RWPE2 (cell line): ENCODE data around the gene GPR148.

Source experiments
- ATAC-seq: fragments of 200-7000 bp; cut with Tn5 transposase; 3 replicates; pipeline ENCODE4 v1.9.1; 2021; ENCODE audit warnings: low read depth
- DNase-seq: peaks from one replicate; pipeline ENCODE4 v3.0.0-alpha.2; 2020; ENCODE audit warnings: low spot score
- H3K27ac ChIP-seq: fragments of 450-650 bp; 2 replicates; pipeline ENCODE4 v1.5.1; 2017; ENCODE audit warnings: mild to moderate bottlenecking; ENCODE audit not compliant: poor library complexity, severe bottlenecking
- H3K27me3 ChIP-seq: fragments of 250-450 bp; sonication (Bioruptor Pico); 2 replicates; pipeline ENCODE4 v1.5.1; 2021; ENCODE audit warnings: mild to moderate bottlenecking, moderate library complexity; ENCODE audit not compliant: insufficient read depth, poor library complexity, severe bottlenecking
- H3K36me3 ChIP-seq: fragments of 250-450 bp; sonication (Bioruptor Pico); 2 replicates; pipeline ENCODE4 v1.5.1; 2020; ENCODE audit warnings: low read depth, mild to moderate bottlenecking, moderate library complexity
- H3K4me1 ChIP-seq: fragments of 250-450 bp; sonication (Bioruptor Pico); 2 replicates; pipeline ENCODE4 v1.5.1; 2021; ENCODE audit warnings: mild to moderate bottlenecking, moderate library complexity; ENCODE audit not compliant: insufficient read depth, poor library complexity, severe bottlenecking
- H3K4me3 ChIP-seq: fragments of 250-450 bp; sonication (Bioruptor Pico); 2 replicates; pipeline ENCODE4 v1.5.1; 2021; ENCODE audit warnings: mild to moderate bottlenecking, moderate library complexity; ENCODE audit not compliant: severe bottlenecking
- H3K9me3 ChIP-seq: fragments of 250-450 bp; sonication (Bioruptor Pico); 2 replicates; pipeline ENCODE4 v1.5.1; 2021; ENCODE audit warnings: mild to moderate bottlenecking, moderate library complexity; ENCODE audit not compliant: severe bottlenecking
- CTCF ChIP-seq: fragments of 450-650 bp; IDR thresholded peaks from one replicate; pipeline ENCODE4 v1.5.1; 2017; ENCODE audit warnings: mild to moderate bottlenecking, moderate library complexity; ENCODE audit not compliant: poor library complexity, severe bottlenecking

GPR148 gene

GRCh38 chr2:130763405-130763804 lies 34.5 kb downstream of the GPR148 start:
- no peak overlapping the region for H3K4me3 ChIP-seq

GRCh38 chr2:130764035-130764820 lies 35.4 kb downstream of the GPR148 start:
- Histone ChIP-seq H3K36me3 (no peaks in the 10 kb centered on the region), H3K27me3 (no peaks in the 10 kb centered on the region), H3K27ac (no peak overlapping the region), H3K9me3 (no peaks in the 10 kb centered on the region), H3K4me1 (no peaks in the 10 kb centered on the region), H3K4me3 (no peak overlapping the region)
- ATAC-seq, result no peak
- DNase-seq, result no peak
- no peak for TF ChIP-seq CTCF

More at GRCh38 chr2:130763405-130763804, 34.5 kb downstream of the GPR148 start:
- no peaks in the 10 kb centered on the region for H3K36me3 ChIP-seq
- no peak for TF ChIP-seq CTCF
- DNase-seq, result no peak
- no peaks in the 10 kb centered on the region for H3K4me1 ChIP-seq
- no peak overlapping the region for H3K27ac ChIP-seq
- H3K27me3 ChIP-seq, result peaks cover under 1% of the 10 kb centered on the region
- H3K9me3 ChIP-seq, result no peaks in the 10 kb centered on the region
- no peak for ATAC-seq

DNA sequence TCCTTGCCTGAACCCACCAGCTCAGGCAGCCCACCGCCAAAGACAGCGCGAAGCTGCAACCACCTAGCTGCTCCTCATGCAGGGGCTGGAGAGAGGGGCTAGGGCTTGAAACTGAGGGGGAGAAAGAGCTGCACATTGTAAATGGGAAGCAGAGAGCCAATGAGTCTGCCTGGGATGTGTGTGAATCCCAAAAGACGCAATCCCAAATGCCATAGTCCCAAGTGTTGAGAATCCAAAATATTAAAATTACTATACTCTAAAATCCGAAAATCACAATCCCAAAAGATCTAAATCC lies 35.9 kb downstream of the GPR148 start:
- no peaks in the 10 kb centered on the region for H3K4me1 ChIP-seq
- no peaks in the 10 kb centered on the region for H3K27me3 ChIP-seq
- ATAC-seq, result no peak
- DNase-seq, result no peak
- no peaks in the 10 kb centered on the region for H3K9me3 ChIP-seq
- H3K36me3 ChIP-seq, result no peaks in the 10 kb centered on the region
- H3K27ac ChIP-seq, result no peak overlapping the region
- TF ChIP-seq CTCF, result no peak
- H3K4me3 ChIP-seq, result no peak overlapping the region

DNA sequence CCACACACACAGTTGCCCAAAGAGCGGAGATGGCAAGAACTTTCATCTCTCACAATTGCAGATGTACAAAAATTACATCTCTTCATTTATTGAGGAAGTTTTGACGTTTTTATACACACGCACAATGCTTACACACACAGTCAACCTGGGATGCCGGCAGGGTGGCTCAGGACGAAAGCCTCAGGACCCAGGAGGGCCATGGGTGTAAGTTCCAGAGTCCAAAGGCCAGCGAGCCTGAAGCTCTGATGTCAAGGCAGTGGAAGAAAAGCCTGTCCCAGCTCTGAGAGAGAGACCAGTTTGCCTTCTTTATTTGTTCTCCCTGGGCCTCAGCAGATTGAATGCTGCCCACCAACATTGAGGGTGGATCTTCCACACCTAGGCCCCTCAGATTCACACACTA lies 36.6 kb downstream of the GPR148 start:
- no peak for ATAC-seq
- TF ChIP-seq CTCF, result no peak
- no peak overlapping the region for H3K4me3 ChIP-seq
- no peaks in the 10 kb centered on the region for H3K36me3 ChIP-seq
- H3K9me3 ChIP-seq, result no peaks in the 10 kb centered on the region
- H3K27ac ChIP-seq, result no peak overlapping the region
- no peak for DNase-seq
- no peaks in the 10 kb centered on the region for H3K27me3 ChIP-seq
- no peaks in the 10 kb centered on the region for H3K4me1 ChIP-seq

DNA sequence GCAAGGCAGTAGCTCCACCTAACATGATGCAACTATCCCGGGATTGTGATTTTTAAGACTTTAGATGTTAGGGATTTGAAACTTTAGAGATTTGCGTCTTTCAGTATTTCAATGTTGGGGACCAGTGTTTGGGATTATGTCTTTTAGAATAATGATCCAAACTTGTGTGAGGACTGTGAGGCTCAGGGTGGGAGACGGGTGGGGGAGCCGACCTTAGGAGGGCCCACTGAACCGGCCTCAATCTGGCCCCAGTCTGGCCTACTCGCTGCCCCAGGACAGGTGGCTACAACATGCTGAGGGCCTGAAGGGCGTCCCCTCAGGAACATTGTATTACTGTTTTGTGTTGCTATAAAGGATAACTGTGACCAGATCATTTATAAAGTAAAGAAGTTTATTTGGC lies 37.2 kb downstream of the GPR148 start:
- Histone ChIP-seq H3K27me3 (no peaks in the 10 kb centered on the region), H3K9me3 (no peaks in the 10 kb centered on the region), H3K4me3 (no peak overlapping the region), H3K27ac (no peak overlapping the region), H3K4me1 (peaks cover 2% of the 10 kb centered on the region), H3K36me3 (no peaks in the 10 kb centered on the region)
- ATAC-seq, result no peak
- no peak for TF ChIP-seq CTCF
- DNase-seq, result no peak
